Natural killer cell treated with Interleukin-12 subunit alpha and Interleukin-12 subunit beta and Interleukin-15 and Interleukin-18, amount 100 ng/mL, for 72 hours (primary cell): ENCODE data around the gene PHF21B. TPM values are rescaled to one million over a fixed set of nuclear protein-coding genes. Genes with fewer than 3 reads are reported as not detected.

ENCODE experiments used
- ATAC-seq, 2 donors: fragments of 150-1000 bp; cut with Tn5 transposase in 1 of 2; sonication (Bioruptor Pico), chemical (Tn5 transposase) in 1 of 2; 2 replicates each; pipeline ENCODE4 v1.10.0; 2021
- DNase-seq: peaks from one replicate; pipeline ENCODE4 v3.0.0; 2022; ENCODE audit warnings: low spot score
- H3K27ac Mint-ChIP-seq, 2 donors: 1 replicate in 1 of 2; 2 replicates in 1 of 2; pipeline ENCODE4 v1.8.0; 2022; ENCODE audit warnings: mixed read lengths in 2 of 2, mild to moderate bottlenecking in 1 of 2, moderate library complexity in 1 of 2
- H3K27me3 Mint-ChIP-seq, 2 donors: 1 replicate in 1 of 2; 2 replicates in 1 of 2; pipeline ENCODE4 v1.8.0; 2022; ENCODE audit warnings: mixed read lengths in 2 of 2
- H3K36me3 Mint-ChIP-seq: one replicate; pipeline ENCODE4 v1.8.0; 2022; ENCODE audit warnings: mixed read lengths
- H3K4me1 Mint-ChIP-seq, 2 donors: 1 replicate in 1 of 2; 2 replicates in 1 of 2; pipeline ENCODE4 v1.8.0; 2022; ENCODE audit warnings: low read depth in 2 of 2, mixed read lengths in 2 of 2, mild to moderate bottlenecking in 1 of 2
- H3K4me3 Mint-ChIP-seq: one replicate; pipeline ENCODE4 v1.8.0; 2022; ENCODE audit warnings: mixed read lengths
- H3K9me3 Mint-ChIP-seq: 2 replicates; pipeline ENCODE4 v1.8.0; 2022; ENCODE audit warnings: mixed read lengths
- total RNA-seq, 2 donors: library from RNA; stranded (reverse); gene quantifications; one replicate each; pipeline ENCODE4 v1.2.3, GENCODE V29; 2022

PHF21B gene
- total RNA-seq, 2 donors from 2014 or later: 0.36 TPM; not detected in 1

- Mint-ChIP-seq H3K4me1 (no peaks in the 10 kb centered on the region), H3K36me3 (no peaks in the 10 kb centered on the region), H3K27ac (no peak overlapping the region), H3K27me3 (peaks cover 0 to 5% of the 10 kb centered on the region in 2 donors), H3K9me3 (no peaks in the 10 kb centered on the region), H3K4me3 (no peak overlapping the region)
- ATAC-seq: no peak
- no peak for DNase-seq
These were observed 120.4 kb downstream of the PHF21B start for GRCh38 chr22:44889255-44889878.

GRCh38 chr22:44888491-44889254, 121.1 kb downstream of the PHF21B start:
- DNase-seq: no peak
- no peaks in the 10 kb centered on the region for H3K4me1 Mint-ChIP-seq
- H3K27ac Mint-ChIP-seq: no peak overlapping the region
- no peak overlapping the region for H3K4me3 Mint-ChIP-seq
- H3K9me3 Mint-ChIP-seq: no peaks in the 10 kb centered on the region
- no peak for ATAC-seq
- peaks cover 0 to 3% of the 10 kb centered on the region in 2 donors for H3K27me3 Mint-ChIP-seq
- no peaks in the 10 kb centered on the region for H3K36me3 Mint-ChIP-seq

DNA sequence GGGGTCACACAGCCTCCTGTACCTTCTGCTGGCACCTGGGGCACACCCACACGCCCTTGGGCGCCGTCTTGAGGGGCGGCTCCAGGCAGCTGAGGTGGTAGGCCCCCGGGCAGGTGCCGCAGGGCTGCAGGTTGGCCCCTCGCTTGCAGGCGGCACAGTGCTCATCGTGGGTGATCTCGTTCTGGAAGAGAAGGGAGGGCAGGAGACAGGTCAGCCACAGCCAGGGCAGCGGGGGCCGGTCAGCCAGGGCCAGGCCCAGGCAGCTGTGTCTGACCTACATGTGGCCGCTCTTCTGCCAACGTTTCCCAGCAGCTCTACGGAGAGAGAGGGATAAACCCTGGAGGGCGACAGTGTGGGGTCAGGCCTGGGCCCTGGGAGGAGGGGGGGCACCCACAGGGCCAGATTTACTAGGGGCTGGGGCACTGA, 121.9 kb downstream of the PHF21B start:
- H3K4me1 Mint-ChIP-seq: no peaks in the 10 kb centered on the region

GRCh38 chr22:44885806-44886360, 123.9 kb downstream of the PHF21B start:
- Mint-ChIP-seq H3K4me3 (no peak overlapping the region), H3K9me3 (no peaks in the 10 kb centered on the region), H3K4me1 (no peaks in the 10 kb centered on the region), H3K36me3 (no peaks in the 10 kb centered on the region), H3K27ac (no peak overlapping the region), H3K27me3 (peaks cover 0 to 3% of the 10 kb centered on the region in 2 donors)
- DNase-seq (no peak), ATAC-seq (peak in 1 of 2 donors; percentile 11)

More for the DNA sequence above, 121.9 kb downstream of the PHF21B start:
- no peak for ATAC-seq
- DNase-seq: no peak
- no peak overlapping the region for H3K4me3 Mint-ChIP-seq
- H3K36me3 Mint-ChIP-seq: no peaks in the 10 kb centered on the region
- H3K9me3 Mint-ChIP-seq: no peaks in the 10 kb centered on the region
- peaks cover 0 to 3% of the 10 kb centered on the region in 2 donors for H3K27me3 Mint-ChIP-seq
- no peak overlapping the region for H3K27ac Mint-ChIP-seq

DNA sequence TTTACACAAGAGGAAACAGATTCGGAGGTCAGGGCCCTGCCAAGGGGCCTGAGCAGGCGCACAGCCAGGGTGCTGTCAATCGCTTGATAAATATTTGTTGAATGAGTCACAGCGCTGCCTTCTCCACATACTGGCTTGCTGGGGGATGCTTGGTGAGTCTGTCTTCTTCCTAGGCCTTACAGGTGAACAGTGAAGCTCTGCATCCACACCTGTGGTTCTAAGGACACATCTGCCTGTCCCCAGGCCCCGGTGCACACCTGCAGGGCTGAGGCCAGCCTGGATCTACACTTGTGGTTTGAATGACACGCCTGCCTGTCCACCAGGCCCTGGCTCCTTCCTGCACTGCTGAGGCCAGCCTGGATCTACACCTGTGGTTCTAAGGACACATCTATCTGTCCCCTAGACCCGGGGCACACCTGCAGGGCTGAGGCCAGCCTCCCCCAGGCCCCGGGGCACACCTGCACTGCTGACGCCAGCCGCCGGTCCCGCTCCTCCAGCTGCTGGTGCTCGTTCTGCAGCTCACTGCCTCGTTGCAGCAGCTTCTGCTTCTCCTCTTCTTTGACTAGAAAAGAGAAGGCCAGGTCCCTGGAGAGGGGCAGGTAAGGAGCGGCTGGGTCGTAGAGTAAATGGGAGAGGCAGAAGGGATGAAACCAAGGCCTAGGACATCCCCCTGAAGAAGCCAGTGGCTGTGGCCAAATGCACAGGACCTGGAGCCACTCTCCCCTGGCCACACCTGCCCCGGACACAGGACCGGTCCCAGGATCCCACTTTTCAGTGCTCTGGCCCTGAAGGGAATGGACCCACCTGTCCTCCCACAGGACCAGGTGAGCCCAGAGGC, 124.6 kb downstream of the PHF21B start:
- H3K9me3 Mint-ChIP-seq: no peaks in the 10 kb centered on the region
- H3K27ac Mint-ChIP-seq: no peak overlapping the region
- peaks cover 0 to 3% of the 10 kb centered on the region in 2 donors for H3K27me3 Mint-ChIP-seq
- DNase-seq (no peak), ATAC-seq (no peak)
- H3K4me1 Mint-ChIP-seq: no peaks in the 10 kb centered on the region
- no peak overlapping the region for H3K4me3 Mint-ChIP-seq
- H3K36me3 Mint-ChIP-seq: no peaks in the 10 kb centered on the region

DNA sequence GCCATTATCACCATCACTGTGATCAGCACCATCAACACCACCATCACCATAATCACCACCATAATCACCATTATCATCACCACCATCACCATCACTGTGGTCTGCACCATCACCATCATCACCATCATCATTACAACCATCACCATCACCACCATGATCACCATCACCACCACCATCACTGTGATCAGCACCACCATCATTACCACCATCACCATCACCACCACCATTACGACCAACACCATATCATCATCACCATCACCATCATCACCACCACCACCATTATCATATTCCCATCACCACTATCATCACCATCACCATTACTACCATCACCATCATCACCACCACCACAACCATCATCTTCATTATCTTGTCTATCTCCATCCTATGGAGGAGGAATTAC, 125.2 kb downstream of the PHF21B start:
- no peak for DNase-seq
- H3K36me3 Mint-ChIP-seq: no peaks in the 10 kb centered on the region

GRCh38 chr22:44883011-44883421, 126.8 kb downstream of the PHF21B start:
- Mint-ChIP-seq H3K4me1 (no peaks in the 10 kb centered on the region), H3K36me3 (no peaks in the 10 kb centered on the region), H3K4me3 (no peak overlapping the region), H3K27ac (no peak overlapping the region), H3K27me3 (peaks cover 0 to 3% of the 10 kb centered on the region in 2 donors), H3K9me3 (no peaks in the 10 kb centered on the region)
- ATAC-seq: no peak
- no peak for DNase-seq

More for the DNA sequence above, 125.2 kb downstream of the PHF21B start:
- Mint-ChIP-seq H3K9me3 (no peaks in the 10 kb centered on the region), H3K27me3 (peaks cover 0 to 3% of the 10 kb centered on the region in 2 donors), H3K27ac (no peak overlapping the region), H3K4me1 (no peaks in the 10 kb centered on the region), H3K4me3 (no peak overlapping the region)
- ATAC-seq: no peak

DNA sequence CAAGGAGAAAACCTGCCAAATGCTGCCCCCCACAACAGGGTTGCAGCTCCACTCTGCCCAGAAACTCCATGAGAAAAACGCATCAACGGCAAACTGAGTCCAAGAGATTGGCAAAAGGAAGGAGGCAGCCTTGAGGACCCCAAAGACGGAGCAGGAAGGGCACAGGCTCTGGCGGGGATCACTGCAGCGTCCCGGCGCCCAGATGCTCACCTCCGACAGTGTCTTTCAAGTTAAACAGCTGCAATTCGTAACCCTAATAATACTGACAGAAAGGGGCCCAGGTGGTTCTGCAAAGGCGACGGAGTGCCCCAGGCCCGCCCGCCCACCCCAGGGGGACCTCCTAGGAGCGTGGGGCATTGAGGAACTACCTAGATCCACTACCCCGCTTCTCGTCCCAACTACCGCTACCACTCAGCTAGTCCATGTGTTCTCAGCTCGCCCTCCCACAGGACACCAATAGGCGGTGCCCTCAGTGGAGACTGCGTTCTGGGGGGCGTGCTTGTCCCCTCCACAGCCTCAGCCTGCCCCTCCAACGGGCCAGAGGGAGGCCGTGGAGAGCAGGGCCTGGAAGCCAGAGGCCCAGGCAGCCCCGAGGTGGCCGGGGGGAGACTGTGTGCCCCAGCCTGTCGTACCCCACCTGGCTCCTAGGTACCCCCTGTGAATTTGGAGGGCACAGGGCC, 127.4 kb downstream of the PHF21B start:
- DNase-seq (no peak), ATAC-seq (no peak)
- peaks cover 0 to 3% of the 10 kb centered on the region in 2 donors for H3K27me3 Mint-ChIP-seq
- no peak overlapping the region for H3K27ac Mint-ChIP-seq
- H3K9me3 Mint-ChIP-seq: no peaks in the 10 kb centered on the region
- no peaks in the 10 kb centered on the region for H3K36me3 Mint-ChIP-seq
- H3K4me1 Mint-ChIP-seq: no peaks in the 10 kb centered on the region
- H3K4me3 Mint-ChIP-seq: no peak overlapping the region

GRCh38 chr22:44881624-44882023, 128.2 kb downstream of the PHF21B start:
- ATAC-seq (no peak), DNase-seq (no peak)
- no peak overlapping the region for H3K27ac Mint-ChIP-seq
- no peaks in the 10 kb centered on the region for H3K36me3 Mint-ChIP-seq
- H3K4me1 Mint-ChIP-seq: no peaks in the 10 kb centered on the region
- no peaks in the 10 kb centered on the region for H3K9me3 Mint-ChIP-seq
- no peak overlapping the region for H3K4me3 Mint-ChIP-seq
- H3K27me3 Mint-ChIP-seq: peaks cover 0 to 5% of the 10 kb centered on the region in 2 donors

- ATAC-seq (no peak), DNase-seq (no peak)
- H3K4me1 Mint-ChIP-seq: no peaks in the 10 kb centered on the region
- H3K36me3 Mint-ChIP-seq: no peaks in the 10 kb centered on the region
- H3K9me3 Mint-ChIP-seq: no peaks in the 10 kb centered on the region
- H3K4me3 Mint-ChIP-seq: no peak overlapping the region
- H3K27ac Mint-ChIP-seq: no peak overlapping the region
- peaks cover 0 to 3% of the 10 kb centered on the region in 2 donors for H3K27me3 Mint-ChIP-seq
These were observed 129.1 kb downstream of the PHF21B start for GRCh38 chr22:44880610-44881290.

DNA sequence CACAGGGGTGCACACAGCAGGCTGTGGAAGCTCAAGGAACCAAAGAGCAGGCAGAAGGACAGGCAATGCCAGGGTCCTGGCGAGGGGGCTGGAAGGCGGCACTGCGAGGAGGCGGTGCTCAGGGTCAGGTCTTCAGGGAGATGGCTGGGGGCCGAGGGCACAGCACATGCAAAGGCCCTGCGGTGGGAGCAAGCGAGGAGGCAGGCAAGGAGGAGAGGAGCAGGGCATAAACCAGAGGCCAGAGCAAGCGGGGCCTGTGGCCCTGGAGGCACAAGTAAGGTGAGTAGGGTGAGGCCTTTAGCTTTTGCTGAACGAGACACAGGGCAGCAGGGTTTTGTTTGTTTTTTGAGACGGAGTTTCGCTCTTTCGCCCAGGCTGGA, 130.5 kb downstream of the PHF21B start:
- no peaks in the 10 kb centered on the region for H3K4me1 Mint-ChIP-seq
- H3K27ac Mint-ChIP-seq: no peak overlapping the region
- no peak overlapping the region for H3K4me3 Mint-ChIP-seq
- DNase-seq: no peak
- ATAC-seq: peak in 1 of 2 donors; percentile 43
- no peaks in the 10 kb centered on the region for H3K9me3 Mint-ChIP-seq
- H3K36me3 Mint-ChIP-seq: no peaks in the 10 kb centered on the region
- H3K27me3 Mint-ChIP-seq: peaks cover 0 to 3% of the 10 kb centered on the region in 2 donors

DNA sequence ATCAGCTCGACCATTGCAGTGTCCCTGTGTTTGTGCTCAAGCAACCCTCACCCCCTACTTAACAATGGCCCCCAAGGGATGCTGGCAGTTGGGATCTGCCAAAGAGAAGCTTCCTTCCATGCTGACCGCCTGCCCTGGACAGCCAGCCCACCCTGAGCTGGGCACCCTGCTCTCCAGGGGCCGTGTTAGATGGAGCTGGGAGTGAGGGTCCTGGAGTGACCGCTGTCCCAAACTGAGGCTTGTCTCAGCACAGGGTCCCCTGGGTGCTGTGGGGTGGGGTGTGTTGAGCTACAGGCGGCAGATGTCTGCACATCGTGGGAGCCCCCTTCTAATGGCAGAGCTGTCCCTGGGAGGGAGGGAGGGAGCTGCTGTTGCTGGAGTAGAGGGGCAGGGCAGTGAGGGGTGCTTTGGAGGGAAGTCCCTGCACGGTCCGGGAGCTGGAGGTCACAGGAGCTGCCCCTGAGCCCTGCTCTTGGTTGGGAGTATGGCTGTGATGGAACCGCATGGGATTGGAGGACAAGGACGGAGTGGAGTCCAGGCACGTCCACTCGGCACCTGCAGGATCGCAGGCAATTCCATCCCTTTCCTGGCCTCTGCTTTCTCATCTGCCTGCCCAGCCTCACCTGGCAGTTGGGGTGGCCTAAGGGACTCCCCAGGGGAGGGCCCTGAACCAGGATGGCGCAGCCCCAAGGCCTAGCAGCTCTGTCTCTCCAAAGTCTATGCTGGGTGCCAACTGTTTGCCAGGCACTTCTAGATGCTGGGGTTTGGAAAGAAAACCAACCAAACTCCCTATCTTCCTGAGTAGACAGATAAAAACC, 131.1 kb downstream of the PHF21B start:
- Mint-ChIP-seq H3K27me3 (peaks cover 0 to 3% of the 10 kb centered on the region in 2 donors), H3K4me3 (no peak overlapping the region), H3K36me3 (no peaks in the 10 kb centered on the region), H3K27ac (no peak overlapping the region), H3K9me3 (no peaks in the 10 kb centered on the region), H3K4me1 (no peaks in the 10 kb centered on the region)
- DNase-seq (no peak), ATAC-seq (peak; percentile 15 to 40)
